Activated gamma-delta T cell treated with Interleukin-2 at 50 U/mL for 16 hours (primary cell): ENCODE data around the gene SEMA3B.
A peak's percentile ranks its signal among the peaks of the same experiment; 100 is the strongest.
"Not testable (repeated sequence)": the region's sequence is repeated elsewhere in the genome, so short reads cannot be mapped to it uniquely, and the experiment has no call there.

Experiments
- DNase-seq: peaks from one replicate; pipeline ENCODE4 v3.0.0-alpha.2; 2020

The SEMA3B gene

DNA sequence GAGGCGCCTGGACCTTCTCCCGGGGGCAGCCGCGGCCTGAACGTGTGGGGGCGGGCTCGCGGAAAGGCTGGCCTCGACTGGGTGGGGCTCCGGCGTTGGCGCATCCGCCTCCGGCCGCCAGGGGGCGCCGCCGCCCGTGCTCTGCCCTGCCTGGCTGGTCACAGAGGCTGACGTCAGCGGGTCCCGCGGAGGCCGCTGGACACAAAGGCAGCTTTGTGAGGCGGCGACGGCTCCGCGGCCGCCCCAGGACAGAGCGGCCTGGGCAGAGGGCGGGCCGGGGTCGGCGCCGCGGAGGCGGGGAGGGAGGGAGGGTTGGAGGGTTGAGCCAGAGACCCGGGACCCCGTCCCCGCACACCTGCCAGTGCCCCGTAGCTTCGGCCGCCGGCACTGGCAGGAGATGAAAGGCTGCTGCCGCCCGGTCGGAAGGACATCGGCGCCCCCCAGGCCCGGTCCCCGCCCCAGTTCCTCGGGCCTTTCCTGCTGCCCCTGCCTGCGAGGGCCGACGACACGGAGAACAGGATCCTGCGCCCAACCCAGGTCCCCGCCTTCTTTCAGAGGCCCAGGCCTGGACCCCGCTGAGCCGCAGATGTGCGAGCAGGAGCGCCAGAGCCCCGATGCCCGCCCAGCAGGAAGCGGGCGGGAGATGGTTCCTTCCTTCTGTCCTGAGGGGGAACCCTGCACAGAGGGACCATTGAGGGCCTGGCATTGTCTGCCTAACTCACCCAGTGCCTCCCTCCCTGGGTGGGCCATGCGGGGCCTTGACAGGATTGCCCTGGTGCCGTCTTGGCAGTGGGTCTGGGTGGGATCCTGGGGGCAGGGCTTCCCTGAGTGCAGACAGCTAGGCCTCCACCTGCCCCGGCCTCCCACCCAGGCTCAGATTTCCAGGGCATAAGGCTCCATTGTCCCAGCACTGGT is 8.7 kb upstream of the SEMA3B start:
- peak; percentile 79 for DNase-seq

- no peak for DNase-seq
Measured at GRCh38 chr3:50260942-50261441, 8.0 kb upstream of the SEMA3B start.

- no peak for DNase-seq
Measured at GRCh38 chr3:50261505-50261904, 7.4 kb upstream of the SEMA3B start.

- not testable (repeated sequence) for DNase-seq
Measured at GRCh38 chr3:50262200-50262599, 6.7 kb upstream of the SEMA3B start.

GRCh38 chr3:50262778-50263177 is 6.2 kb upstream of the SEMA3B start:
- DNase-seq, result no peak

DNA sequence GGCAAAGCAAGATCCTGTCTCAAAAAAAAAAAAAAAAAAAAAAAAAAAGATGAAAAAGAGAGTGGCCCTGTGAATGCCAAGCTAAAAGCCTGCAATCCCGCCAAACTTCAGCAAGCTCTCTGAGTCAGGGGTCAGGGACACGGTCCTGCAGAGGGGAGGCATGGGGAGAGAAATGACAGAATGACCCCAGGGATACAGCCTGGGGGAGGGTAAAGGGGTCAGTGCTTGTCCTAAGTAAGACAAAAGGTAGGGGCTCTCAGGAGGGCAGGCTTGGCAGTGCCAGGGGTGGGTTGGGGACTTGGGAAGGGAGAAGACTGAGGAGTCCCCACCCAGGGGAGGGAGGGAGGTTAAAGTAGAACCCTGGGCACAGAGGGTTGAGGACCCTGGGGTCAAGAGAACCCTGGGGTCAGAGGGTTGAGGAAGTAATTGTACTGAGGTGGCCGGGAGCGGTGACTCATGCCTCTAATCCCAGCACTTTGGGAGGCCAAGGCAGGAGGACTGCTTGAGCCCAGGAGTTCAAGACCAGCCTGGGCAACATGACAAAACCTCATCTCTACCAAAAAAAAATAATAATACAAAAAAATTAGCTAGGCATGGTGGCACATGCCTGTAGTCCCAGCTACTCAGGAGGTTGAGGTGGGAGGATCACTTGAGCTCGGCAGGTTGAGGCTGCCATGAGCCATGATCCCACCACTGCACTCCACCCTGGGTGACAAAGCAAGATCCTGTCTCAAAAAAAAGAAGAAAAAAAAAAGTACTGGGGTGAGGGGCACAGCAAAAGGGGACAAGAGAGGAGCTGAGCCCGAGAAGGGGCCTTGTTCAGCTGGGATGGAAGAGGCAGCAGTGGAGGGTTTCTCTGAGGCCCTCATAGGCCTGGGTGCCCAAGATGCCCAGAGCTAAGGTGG is 5.2 kb upstream of the SEMA3B start:
- no peak for DNase-seq

DNA sequence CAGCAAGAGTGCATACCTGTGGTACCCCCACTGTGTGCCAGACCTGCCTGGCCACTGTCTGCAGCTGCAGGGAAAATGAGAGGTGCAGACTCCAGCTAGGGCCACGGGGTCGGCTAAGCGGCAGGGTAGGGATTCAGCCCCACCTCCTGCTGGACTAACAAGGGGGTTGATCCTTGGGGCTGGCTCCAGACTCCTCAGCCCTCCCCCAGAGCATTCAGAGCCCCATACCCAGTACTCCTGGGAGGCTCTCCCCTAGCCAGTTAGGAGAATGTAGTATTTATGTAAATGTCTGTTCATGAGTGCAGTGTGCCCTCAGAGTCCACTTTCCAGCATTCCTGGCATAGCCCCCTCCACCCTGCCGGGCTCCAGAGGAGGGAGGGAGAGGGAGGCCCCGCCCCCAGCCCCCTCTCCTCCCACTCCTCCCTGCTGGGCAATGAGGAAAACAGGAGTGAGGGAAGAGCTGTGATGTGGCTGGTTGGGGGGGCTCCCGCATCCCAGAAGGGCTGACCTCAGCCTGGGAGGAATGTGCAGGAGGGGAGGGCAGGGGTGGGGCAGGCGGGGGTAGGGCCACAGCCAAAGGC is 4.5 kb upstream of the SEMA3B start:
- DNase-seq, result no peak

- no peak for DNase-seq
Measured at GRCh38 chr3:50264964-50265485, 3.9 kb upstream of the SEMA3B start.

GRCh38 chr3:50265571-50265970 is 3.4 kb upstream of the SEMA3B start:
- no peak for DNase-seq

- DNase-seq, result no peak
Measured at GRCh38 chr3:50266017-50266416, 2.9 kb upstream of the SEMA3B start.

DNA sequence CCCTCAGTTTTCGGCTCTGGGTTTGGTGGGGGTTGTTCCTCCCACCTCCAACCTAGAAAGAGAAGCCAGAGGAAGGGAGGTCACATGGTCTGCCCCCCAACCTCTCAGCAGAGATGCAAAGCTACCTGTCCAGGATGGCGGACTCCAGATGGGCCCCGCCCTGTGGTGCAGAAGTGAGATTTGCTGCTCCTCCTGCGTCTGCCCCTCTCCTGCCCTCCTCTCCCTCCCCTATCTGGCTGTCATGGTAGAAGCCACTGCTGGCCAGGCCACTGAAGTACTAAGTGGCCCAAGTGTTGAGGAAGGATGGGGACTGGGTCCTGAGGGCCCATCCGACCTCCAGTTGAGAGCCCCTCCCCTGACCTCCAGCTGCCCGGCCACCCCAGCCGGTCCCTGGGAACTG is 2.1 kb upstream of the SEMA3B start:
- DNase-seq, result no peak

- no peak for DNase-seq
Measured at GRCh38 chr3:50267280-50267913, 1.6 kb upstream of the SEMA3B start.

GRCh38 chr3:50268276-50268675 is 671 bp upstream of the SEMA3B start:
- no peak for DNase-seq

DNA sequence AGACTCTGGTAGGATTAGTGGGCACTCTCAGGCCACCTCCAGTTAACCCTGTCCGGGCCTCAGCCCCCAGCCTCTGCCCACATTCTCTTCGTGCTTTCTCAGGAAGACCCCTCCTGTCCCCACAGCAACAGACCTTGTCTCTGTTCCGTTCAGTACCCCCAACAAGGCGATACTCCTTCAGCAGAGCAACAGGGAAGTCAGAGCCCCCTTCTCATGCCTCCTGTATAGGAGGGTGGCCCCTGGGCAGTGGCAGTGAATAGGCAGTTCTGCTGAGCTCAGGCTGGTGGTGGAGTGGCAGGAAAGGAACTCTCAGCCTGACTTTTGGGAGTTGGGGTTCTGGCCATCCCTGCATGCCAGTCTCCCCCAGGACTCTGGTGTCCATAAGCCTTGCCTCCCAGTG is 513 bp downstream of the SEMA3B start:
- no peak for DNase-seq

DNA sequence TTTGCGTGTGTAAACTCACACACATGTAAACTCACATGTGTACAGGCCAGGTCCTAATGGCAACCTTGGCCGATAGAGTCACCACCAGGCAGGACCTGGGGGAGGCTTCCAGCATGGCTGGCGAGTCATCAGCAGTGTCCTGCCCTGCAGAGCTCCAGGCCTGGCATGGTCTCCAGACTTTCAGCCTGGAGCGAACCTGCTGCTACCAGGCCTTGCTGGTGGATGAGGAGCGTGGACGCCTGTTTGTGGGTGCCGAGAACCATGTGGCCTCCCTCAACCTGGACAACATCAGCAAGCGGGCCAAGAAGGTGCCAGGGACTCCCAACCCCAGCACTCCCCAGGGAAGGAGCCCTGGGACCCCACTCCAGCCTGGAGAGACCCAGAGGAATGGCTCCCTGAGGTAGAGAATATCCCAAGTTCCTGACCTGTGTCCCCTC is 1.0 kb downstream of the SEMA3B start:
- no peak for DNase-seq

GRCh38 chr3:50270422-50271224 is 1.7 kb downstream of the SEMA3B start:
- no peak for DNase-seq

GRCh38 chr3:50271314-50271936 is 2.5 kb downstream of the SEMA3B start:
- DNase-seq, result no peak

GRCh38 chr3:50272538-50272910 is 3.6 kb downstream of the SEMA3B start:
- not testable (repeated sequence) for DNase-seq

- peak; percentile 87 for DNase-seq
Measured at GRCh38 chr3:50272911-50273688, 4.2 kb downstream of the SEMA3B start.

GRCh38 chr3:50273689-50274065 is 4.7 kb downstream of the SEMA3B start:
- no peak for DNase-seq
